HCT116 (cell line): ENCODE data around the gene PLCH2. TPM values are rescaled to one million over a fixed set of nuclear protein-coding genes. Genes with fewer than 3 reads are reported as not detected.

Experiments used
- ATAC-seq: fragments of 200-7000 bp; cut with Tn5 transposase; 2 replicates; pipeline ENCODE4 v1.9.1; 2020; ENCODE audit warnings: mild to moderate bottlenecking, moderate library complexity
- BruUV-seq: library from RNA; stranded (reverse); fragments of 400-500 nt; replicated peaks from 2 replicates; lab custom pipeline; 2021; lab: Mats Ljungman, UMichigan
- CTCF ChIA-PET: fragments of 300-600 bp; sonication (Branson Sonifier 250); formaldehyde crosslinking; loops from one replicate; lab custom pipeline; 2021; ENCODE audit warnings: antibody characterized with exemption; lab: Charles Lee
- POLR2A ChIA-PET: fragments of 300-600, 350-600 bp; sonication (Branson Sonifier 250); formaldehyde crosslinking; loops from one replicate; lab custom pipeline; 2021; ENCODE audit warnings: antibody characterized with exemption; lab: Charles Lee
- RAD21 ChIA-PET, 2 experiments: fragments of 300-600 bp; sonication (Branson Sonifier 250); formaldehyde crosslinking; loops; one replicate each; lab custom pipeline; 2023; ENCODE audit warnings: low total read pairs in 2 of 2; ENCODE audit not compliant: uncharacterized antibody in 2 of 2, unreplicated experiment in 2 of 2, low non-redundant PET in 1 of 2; lab: Charles Lee
- DNase-seq: peaks from one replicate; pipeline ENCODE4 v3.0.0-alpha.2; 2010; ENCODE audit warnings: low read depth, low spot score
- H2AFZ ChIP-seq: fragments of 200-600 bp; shearing (Covaris generic), sonication (generic); 2 replicates; pipeline ENCODE4 v1.6.1; 2017; ENCODE audit warnings: low read depth, mixed run types, mixed read lengths, antibody characterized with exemption, low read length; ENCODE audit not compliant: poor library complexity, severe bottlenecking
- H3K27ac ChIP-seq: 2 replicates; pipeline ENCODE4 v1.5.1; 2012; ENCODE audit warnings: low read depth, low read length
- H3K27me3 ChIP-seq: fragments of 200-600 bp; sonication (generic); 2 replicates; pipeline ENCODE4 v1.6.1; 2016; ENCODE audit warnings: mixed run types, low read length, mixed read lengths; ENCODE audit not compliant: insufficient read depth
- H3K36me3 ChIP-seq, 2 experiments: fragments of 200-500 bp in 1 of 2; fragments of 200-600 bp in 1 of 2; sonication (Bioruptor generic) in 1 of 2; sonication (generic) in 1 of 2; 2 replicates each; pipeline versions ENCODE4 v1.5.1 to v1.6.1; 2014 to 2016; ENCODE audit warnings: low read length in 2 of 2, inconsistent platforms in 1 of 2, mixed read lengths in 1 of 2, mixed run types in 1 of 2; ENCODE audit not compliant: insufficient read depth in 2 of 2, control insufficient read depth in 1 of 2
- H3K4me1 ChIP-seq, 2 experiments: fragments of 200-600 bp in 1 of 2; sonication (generic) in 1 of 2; 2 replicates each; pipeline versions ENCODE4 v1.5.1 to v1.6.1; 2012 to 2017; ENCODE audit warnings: low read length in 2 of 2, inconsistent platforms in 1 of 2, mild to moderate bottlenecking in 1 of 2, mixed read lengths in 1 of 2, mixed run types in 1 of 2, moderate library complexity in 1 of 2; ENCODE audit not compliant: insufficient read depth in 2 of 2, control insufficient read depth in 1 of 2
- H3K4me2 ChIP-seq: fragments of 200-600 bp; sonication (generic); 2 replicates; pipeline ENCODE4 v1.6.1; 2017; ENCODE audit warnings: mixed run types, low read length, mixed read lengths
- H3K4me3 ChIP-seq, 2 experiments: fragments of 200-600 bp in 1 of 2; sonication (generic) in 1 of 2; replicated peaks in 1 of 2; 2 replicates each; pipeline ENCODE4 v1.5.1; 2011 to 2016; ENCODE audit warnings: low read length in 2 of 2, control low read depth in 1 of 2, low read depth in 1 of 2, mild to moderate bottlenecking in 1 of 2, mixed read lengths in 1 of 2, mixed run types in 1 of 2
- H3K79me2 ChIP-seq: fragments of 200-600 bp; sonication (generic); 2 replicates; pipeline ENCODE4 v1.6.1; 2017; ENCODE audit warnings: mild to moderate bottlenecking, mixed run types, low read length, moderate library complexity, mixed read lengths; ENCODE audit not compliant: insufficient read depth
- H3K9ac ChIP-seq: fragments of 200-600 bp; sonication (generic); 2 replicates; pipeline ENCODE4 v1.6.1; 2016; ENCODE audit warnings: low read length, mixed read lengths
- H3K9me2 ChIP-seq: fragments of 200-600 bp; sonication (generic), shearing (Covaris generic); 2 replicates; pipeline ENCODE4 v1.6.1; 2017; ENCODE audit warnings: mixed run types, mild to moderate bottlenecking, moderate library complexity; ENCODE audit not compliant: insufficient read depth
- H3K9me3 ChIP-seq, 2 experiments: fragments of 200-500 bp in 1 of 2; fragments of 200-600 bp in 1 of 2; sonication (Bioruptor generic) in 1 of 2; sonication (generic) in 1 of 2; 2 replicates each; pipeline ENCODE4 v1.6.1; 2014 to 2017; ENCODE audit warnings: low read length in 2 of 2, mixed read lengths in 2 of 2, inconsistent platforms in 1 of 2, low read depth in 1 of 2, mild to moderate bottlenecking in 1 of 2, mixed run types in 1 of 2, moderate library complexity in 1 of 2; ENCODE audit not compliant: control insufficient read depth in 1 of 2, insufficient read depth in 1 of 2
- H4K20me1 ChIP-seq: fragments of 200-600 bp; sonication (generic), shearing (Covaris generic); 2 replicates; pipeline ENCODE4 v1.6.1; 2017; ENCODE audit warnings: mixed run types, mild to moderate bottlenecking, moderate library complexity; ENCODE audit not compliant: insufficient read depth
- ATF3 ChIP-seq: IDR thresholded peaks from 2 replicates; pipeline ENCODE4 v1.6.1; 2012
- CBX3 ChIP-seq: IDR thresholded peaks from 2 replicates; pipeline ENCODE4 v1.6.1; 2012; ENCODE audit warnings: low read depth
- CEBPB ChIP-seq: IDR thresholded peaks from 2 replicates; pipeline ENCODE4 v1.6.1; 2012; ENCODE audit warnings: low read depth
- EGR1 ChIP-seq: IDR thresholded peaks from 2 replicates; pipeline ENCODE4 v1.6.1; 2012; ENCODE audit warnings: low read depth
- EZH2 ChIP-seq: fragments of 200-600 bp; sonication (generic); IDR thresholded peaks from 2 replicates; pipeline ENCODE4 v1.6.1; 2017; ENCODE audit warnings: antibody characterized with exemption, mixed run types
- EZH2phosphoT487 ChIP-seq: fragments of 200-600 bp; IDR thresholded peaks from 2 replicates; pipeline ENCODE4 v1.6.1; 2018; ENCODE audit warnings: antibody characterized with exemption, borderline replicate concordance
- FOSL1 ChIP-seq: IDR thresholded peaks from 2 replicates; pipeline ENCODE4 v1.6.1; 2012; ENCODE audit warnings: low read depth
- JUND ChIP-seq: IDR thresholded peaks from 2 replicates; pipeline ENCODE4 v1.6.1; 2012
- POLR2A ChIP-seq: IDR thresholded peaks from 2 replicates; pipeline ENCODE4 v1.7.0; 2011; ENCODE audit warnings: borderline replicate concordance; ENCODE audit not compliant: insufficient read depth, insufficient read length; ENCODE audit errors: extremely low read depth
- SIN3A ChIP-seq: IDR thresholded peaks from 2 replicates; pipeline ENCODE4 v1.6.1; 2012; ENCODE audit warnings: low read depth
- SP1 ChIP-seq: IDR thresholded peaks from 2 replicates; pipeline ENCODE4 v1.6.1; 2012; ENCODE audit warnings: low read depth
- SRF ChIP-seq: IDR thresholded peaks from 2 replicates; pipeline ENCODE4 v1.6.1; 2012; ENCODE audit warnings: low read depth
- TCF7L2 ChIP-seq: IDR thresholded peaks from 2 replicates; pipeline ENCODE4 v1.7.0; 2011; ENCODE audit warnings: borderline replicate concordance, inconsistent platforms; ENCODE audit not compliant: insufficient read depth, insufficient read length; ENCODE audit errors: extremely low read depth
- ZFX ChIP-seq: fragments of 450-650 bp; IDR thresholded peaks from 2 replicates; pipeline ENCODE4 v1.6.1; 2017
- ZNF274 ChIP-seq: fragments of 200-500 bp; sonication (Bioruptor generic); IDR thresholded peaks from 2 replicates; pipeline ENCODE4 v1.6.1; 2014; ENCODE audit warnings: mild to moderate bottlenecking, low read depth, low read length, inconsistent platforms
- intact Hi-C: fragments of 100-400 bp; cut with micrococcal nuclease; formaldehyde crosslinking; loops from 2 replicates; pipeline ENCODE4 v1.10.0; 2022
- total RNA-seq: library from RNA; stranded (reverse); gene quantifications from one replicate; pipeline ENCODE4 v1.2.1, GENCODE V29; 2021; ENCODE audit not compliant: unreplicated experiment

Gene PLCH2
- total RNA-seq, 1 experiment from 2014 or later, result 2.0 TPM

- H2AFZ ChIP-seq, result no peak overlapping the region
- ChIA-PET RAD21 (interaction anchor here in 1 of 2 experiments (0.5 kb wide), 1 partner anchor 9 kb away, joined by 3 read pairs; no protein-coding TSS in a partner anchor), POLR2A (no interaction called here), CTCF (no interaction called here)
- no peak overlapping the region for H3K9ac ChIP-seq
- no peaks in the 10 kb centered on the region for H3K9me3 ChIP-seq
- no peaks in the 10 kb centered on the region for H3K27me3 ChIP-seq
- H3K4me2 ChIP-seq, result peak overlapping the region; percentile 35; the same call in 1 of the 2 replicates
- H3K27ac ChIP-seq, result no peak overlapping the region
- intact Hi-C loops, result no loop called here
- H3K4me3 ChIP-seq, result no peak overlapping the region
- H3K36me3 ChIP-seq, result no peaks in the 10 kb centered on the region
- BruUV-seq, result no TSS peak
- TF ChIP-seq EZH2 (no peak), SIN3A (no peak), TCF7L2 (no peak), CEBPB (no peak), JUND (no peak), EGR1 (no peak), CBX3 (no peak), FOSL1 (no peak), SP1 (no peak), SRF (no peak), ATF3 (no peak), POLR2A (no peak), EZH2phosphoT487 (no peak), ZNF274 (no peak), ZFX (no peak)
- ATAC-seq (no peak; the same call in 1 of the 2 replicates), DNase-seq (no peak)
- H3K4me1 ChIP-seq, result peaks cover 0 to 17% of the 10 kb centered on the region in 2 experiments; a peak in 2 of 4 replicates
- no peaks in the 10 kb centered on the region for H3K9me2 ChIP-seq
- no peaks in the 10 kb centered on the region for H4K20me1 ChIP-seq
- no peaks in the 10 kb centered on the region for H3K79me2 ChIP-seq
Observed at GRCh38 chr1:2452201-2452931, 23.7 kb upstream of the PLCH2 start.
